ENCODE measurements around the gene CAMSAP3.

The CAMSAP3 gene

GRCh38 chr19:7654401-7654800, 58.7 kb downstream of the CAMSAP3 start:
- DNase-seq, result no peak

GRCh38 chr19:7655581-7655980, 59.9 kb downstream of the CAMSAP3 start:
- no peak for DNase-seq

GRCh38 chr19:7657131-7657751, 61.6 kb downstream of the CAMSAP3 start:
- no peak for DNase-seq

- DNase-seq, result peak; percentile 18
Measured at GRCh38 chr19:7658219-7658686, 62.6 kb downstream of the CAMSAP3 start.

GRCh38 chr19:7661744-7662538, 66.3 kb downstream of the CAMSAP3 start:
- DNase-seq, result no peak

GRCh38 chr19:7662657-7663056, 67.0 kb downstream of the CAMSAP3 start:
- no peak for DNase-seq

GRCh38 chr19:7663706-7664105, 68.0 kb downstream of the CAMSAP3 start:
- DNase-seq, result no peak

GRCh38 chr19:7665076-7665475, 69.4 kb downstream of the CAMSAP3 start:
- no peak for DNase-seq

All from NCI-H1092 treated with DMSO at 0.1 percent for 48 hours (cell line).